Measurements from ENCODE around the gene OTULINL.

The OTULINL gene

DNA sequence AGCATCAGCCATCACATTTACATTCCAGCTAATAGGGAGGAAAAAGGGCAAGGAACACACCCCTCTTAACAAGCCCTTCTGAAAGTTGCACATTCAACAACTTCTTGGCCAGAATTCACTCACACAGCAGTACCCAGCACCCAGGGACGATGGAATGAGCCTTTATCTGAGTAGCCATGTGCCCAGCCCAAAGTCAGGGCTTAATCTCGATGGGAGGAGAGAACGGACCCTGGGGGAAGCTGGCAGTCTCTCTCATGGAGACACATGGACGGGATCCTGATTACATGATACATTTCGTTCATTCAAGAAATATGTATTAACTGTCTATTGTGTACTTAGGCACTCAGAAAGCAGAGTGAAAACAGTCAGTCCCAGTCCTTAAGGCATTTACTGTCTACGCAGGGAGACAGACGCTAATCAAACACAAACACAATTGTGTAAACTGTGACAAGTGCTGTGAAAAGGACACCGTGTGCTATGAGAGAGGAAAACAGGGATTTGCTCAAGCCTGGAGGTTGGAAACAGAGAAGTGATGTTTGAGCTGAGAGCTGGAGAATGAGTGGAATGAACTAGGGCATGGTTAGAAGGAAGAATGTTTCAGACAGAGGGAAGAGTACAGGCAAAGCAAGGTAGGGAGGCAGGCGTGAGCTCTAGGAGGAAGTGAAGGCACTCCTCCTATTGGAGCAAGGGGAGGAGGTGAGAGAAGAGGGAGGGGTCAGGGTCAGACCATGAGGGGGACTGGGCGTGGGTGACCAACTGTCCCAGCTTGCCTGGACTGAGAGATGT is 7.4 kb downstream of the OTULINL start:
- H3K4me3 ChIP-seq (replicated peaks; ENCODE audit: low read depth, low read length): no peak overlapping the region
- TF ChIP-seq, protein P1, sequence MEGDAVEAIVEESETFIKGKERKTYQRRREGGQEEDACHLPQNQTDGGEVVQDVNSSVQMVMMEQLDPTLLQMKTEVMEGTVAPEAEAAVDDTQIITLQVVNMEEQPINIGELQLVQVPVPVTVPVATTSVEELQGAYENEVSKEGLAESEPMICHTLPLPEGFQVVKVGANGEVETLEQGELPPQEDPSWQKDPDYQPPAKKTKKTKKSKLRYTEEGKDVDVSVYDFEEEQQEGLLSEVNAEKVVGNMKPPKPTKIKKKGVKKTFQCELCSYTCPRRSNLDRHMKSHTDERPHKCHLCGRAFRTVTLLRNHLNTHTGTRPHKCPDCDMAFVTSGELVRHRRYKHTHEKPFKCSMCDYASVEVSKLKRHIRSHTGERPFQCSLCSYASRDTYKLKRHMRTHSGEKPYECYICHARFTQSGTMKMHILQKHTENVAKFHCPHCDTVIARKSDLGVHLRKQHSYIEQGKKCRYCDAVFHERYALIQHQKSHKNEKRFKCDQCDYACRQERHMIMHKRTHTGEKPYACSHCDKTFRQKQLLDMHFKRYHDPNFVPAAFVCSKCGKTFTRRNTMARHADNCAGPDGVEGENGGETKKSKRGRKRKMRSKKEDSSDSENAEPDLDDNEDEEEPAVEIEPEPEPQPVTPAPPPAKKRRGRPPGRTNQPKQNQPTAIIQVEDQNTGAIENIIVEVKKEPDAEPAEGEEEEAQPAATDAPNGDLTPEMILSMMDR (IDR thresholded peaks at IDR 0.05; ENCODE audit: low read length, missing control alignments): no peak
- no peak for DNase-seq (ENCODE audit: low read depth)

DNA sequence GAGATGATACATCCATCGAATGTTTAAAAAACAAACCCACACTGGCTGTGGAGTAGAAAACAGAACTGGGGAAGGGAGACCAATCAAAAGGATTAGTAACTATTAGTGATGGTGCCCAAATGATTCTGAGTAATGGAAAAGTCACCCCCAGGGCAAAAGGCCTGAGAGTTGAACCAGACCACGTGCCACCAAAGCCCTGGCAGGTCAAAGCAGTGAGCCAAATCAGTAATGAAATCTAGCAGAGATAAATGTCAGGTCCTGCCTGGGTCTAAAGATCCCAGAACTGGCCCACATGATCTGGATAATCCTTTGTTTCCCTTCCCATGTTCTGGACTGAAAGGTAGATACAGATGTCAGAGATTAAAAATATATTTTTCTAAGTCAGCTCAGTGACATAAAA is 9.4 kb downstream of the OTULINL start:
- TF ChIP-seq, protein P1 (IDR thresholded peaks at IDR 0.05; ENCODE audit: low read length, missing control alignments): no peak
- no peak overlapping the region for H3K4me3 ChIP-seq (replicated peaks; ENCODE audit: low read depth, low read length)
- no peak for DNase-seq (ENCODE audit: low read depth)

DNA sequence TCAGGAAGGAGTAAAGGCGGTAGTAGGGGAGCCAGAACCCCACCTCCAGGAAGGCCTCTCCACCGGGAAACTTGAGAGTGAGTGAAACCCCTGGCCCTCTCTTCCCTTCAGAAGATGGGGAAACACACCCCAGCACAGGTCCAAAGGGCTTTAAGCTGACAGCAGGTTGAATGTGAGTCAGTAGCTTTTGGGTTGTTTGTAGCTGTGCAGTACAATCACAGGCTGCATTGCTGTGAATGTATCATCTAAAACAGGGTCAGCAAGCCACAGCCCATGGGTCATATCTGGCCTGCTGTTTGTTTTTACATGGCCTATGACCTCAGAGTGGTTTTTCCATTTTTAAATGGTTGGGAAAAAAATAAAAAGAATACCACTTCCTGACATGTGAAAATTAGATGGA is 10.0 kb downstream of the OTULINL start:
- TF ChIP-seq, protein P1 (IDR thresholded peaks at IDR 0.05; ENCODE audit: low read length, missing control alignments): no peak
- no peak overlapping the region for H3K4me3 ChIP-seq (replicated peaks; ENCODE audit: low read depth, low read length)
- DNase-seq (ENCODE audit: low read depth): no peak

DNA sequence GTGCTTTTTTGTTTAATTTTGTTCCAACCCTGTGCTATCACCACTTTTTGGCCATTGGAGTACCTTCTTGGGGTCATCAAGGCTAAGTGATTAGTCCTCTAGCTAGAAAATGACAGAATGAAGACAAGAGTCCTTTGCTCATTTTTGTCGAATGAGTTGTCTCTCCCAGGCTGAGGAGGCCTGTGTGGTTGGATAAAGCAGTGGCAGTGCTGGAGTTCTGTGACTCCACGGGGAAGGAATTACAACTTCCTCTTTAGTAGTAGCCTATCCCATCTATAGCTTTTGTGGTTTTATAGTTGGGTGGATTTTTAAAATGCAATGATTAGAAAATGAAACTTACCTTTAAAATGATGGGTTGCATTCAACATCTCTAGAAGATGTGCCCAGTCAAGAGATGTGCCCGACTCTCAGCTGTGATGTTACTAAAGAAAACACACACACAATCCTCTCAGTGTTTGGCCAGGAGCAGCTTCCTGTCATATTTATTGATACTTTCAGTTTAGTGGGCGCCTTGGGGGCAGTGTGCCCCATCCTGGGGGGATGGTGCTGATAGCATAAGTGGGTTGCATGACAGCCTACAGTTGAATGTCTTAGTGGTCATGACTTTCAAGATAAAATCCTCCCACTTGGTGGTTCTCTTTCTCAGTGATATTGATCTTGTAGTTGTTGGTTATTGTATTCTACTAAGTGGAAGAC is 11.9 kb downstream of the OTULINL start:
- TF ChIP-seq, protein P1 (IDR thresholded peaks at IDR 0.05; ENCODE audit: low read length, missing control alignments): no peak
- H3K4me3 ChIP-seq (replicated peaks; ENCODE audit: low read depth, low read length): no peak overlapping the region
- no peak for DNase-seq (ENCODE audit: low read depth)

DNA sequence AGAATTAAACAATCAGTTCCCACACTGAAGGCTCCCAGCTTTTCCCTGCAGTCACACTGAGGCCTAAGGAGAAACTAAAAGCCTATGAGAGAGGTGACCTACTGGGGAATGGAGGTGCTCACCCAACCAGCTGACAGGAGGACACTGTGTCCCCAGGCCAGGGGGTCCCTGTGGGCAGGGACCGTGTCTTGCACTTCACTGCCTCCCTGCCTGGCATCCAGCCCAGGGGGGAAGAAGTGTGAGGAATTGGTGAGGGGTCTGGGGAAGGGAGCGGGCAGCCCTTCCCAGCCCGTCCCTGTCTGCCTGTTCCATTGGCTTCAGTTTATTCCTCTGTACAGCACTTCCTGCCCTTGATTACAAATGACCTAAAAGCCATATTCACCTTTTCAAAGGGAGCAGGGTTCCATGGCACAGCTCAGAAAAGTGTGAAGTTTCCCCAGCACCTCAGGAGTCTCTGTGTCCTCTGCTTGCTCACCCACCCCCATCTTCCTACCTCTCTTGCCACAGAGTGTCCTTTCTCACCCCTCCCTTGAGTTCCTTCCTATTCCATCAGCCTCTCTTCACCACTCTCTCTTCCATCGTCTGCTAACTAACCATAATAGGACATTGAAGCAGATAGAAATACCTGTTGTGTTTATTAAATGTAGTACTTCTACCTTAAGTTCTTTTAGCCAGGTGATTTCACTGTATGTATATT is 12.9 kb downstream of the OTULINL start:
- TF ChIP-seq, protein P1 (IDR thresholded peaks at IDR 0.05; ENCODE audit: low read length, missing control alignments): no peak
- no peak for DNase-seq (ENCODE audit: low read depth)
- no peak overlapping the region for H3K4me3 ChIP-seq (replicated peaks; ENCODE audit: low read depth, low read length)

- no peak overlapping the region for H3K4me3 ChIP-seq (replicated peaks; ENCODE audit: low read depth, low read length)
- TF ChIP-seq, protein P1 (IDR thresholded peaks at IDR 0.05; ENCODE audit: low read length, missing control alignments): no peak
- no peak for DNase-seq (ENCODE audit: low read depth)
Observed at GRCh38 chr5:14595189-14595588, 13.6 kb downstream of the OTULINL start.
